Mesothelial cell of epicardium (in vitro differentiated cells): ENCODE measurements around the gene MYOC. TPM values are rescaled to one million over a fixed set of nuclear protein-coding genes. Genes with fewer than 3 reads are reported as not detected.

ENCODE experiments used
- DNase-seq, 2 experiments: peaks; one replicate each; pipeline ENCODE4 v3.0.0; 2021; ENCODE audit warnings: low spot score in 2 of 2; ENCODE audit not compliant: unreplicated experiment in 2 of 2
- H3K27ac Mint-ChIP-seq: 2 replicates; pipeline ENCODE4 v1.8.0; 2021; ENCODE audit warnings: mixed read lengths
- H3K27me3 Mint-ChIP-seq: 2 replicates; pipeline ENCODE4 v1.8.0; 2021; ENCODE audit warnings: low read depth, mixed read lengths
- H3K36me3 Mint-ChIP-seq: 2 replicates; pipeline ENCODE4 v1.8.0; 2021; ENCODE audit warnings: mixed read lengths
- H3K4me1 Mint-ChIP-seq: 2 replicates; pipeline ENCODE4 v1.8.0; 2021; ENCODE audit warnings: mixed read lengths
- H3K4me3 Mint-ChIP-seq: 2 replicates; pipeline ENCODE4 v1.8.0; 2021; ENCODE audit warnings: mild to moderate bottlenecking, moderate library complexity, mixed read lengths
- H3K9me3 Mint-ChIP-seq: 2 replicates; pipeline ENCODE4 v1.8.0; 2021; ENCODE audit warnings: mixed read lengths
- CTCF ChIP-seq: fragments of 200-600 bp; sonication (generic); IDR thresholded peaks from one replicate; pipeline ENCODE4 v1.5.0; 2021; ENCODE audit warnings: antibody characterized with exemption; ENCODE audit not compliant: unreplicated experiment
- total RNA-seq: library from RNA; stranded (reverse); gene quantifications from 3 replicates; pipeline ENCODE4 v1.2.1, GENCODE V29; 2021

The MYOC gene
- total RNA-seq, 1 donor from 2014 or later = 0.29 TPM

- DNase-seq = no peak
- no peak overlapping the region for H3K27ac Mint-ChIP-seq
- peaks cover 4% of the 10 kb centered on the region for H3K4me1 Mint-ChIP-seq
- H3K4me3 Mint-ChIP-seq = no peak overlapping the region
- no peak for TF ChIP-seq CTCF
- no peaks in the 10 kb centered on the region for H3K36me3 Mint-ChIP-seq
- H3K9me3 Mint-ChIP-seq = no peaks in the 10 kb centered on the region
- H3K27me3 Mint-ChIP-seq = peaks cover 6% of the 10 kb centered on the region
Observed at GRCh38 chr1:171637928-171638576, 14.4 kb downstream of the MYOC start.

GRCh38 chr1:171636141-171636540 lies 16.3 kb downstream of the MYOC start:
- Mint-ChIP-seq H3K4me1 (no peaks in the 10 kb centered on the region), H3K9me3 (no peaks in the 10 kb centered on the region), H3K27ac (no peak overlapping the region), H3K4me3 (no peak overlapping the region), H3K27me3 (peaks cover 7% of the 10 kb centered on the region), H3K36me3 (no peaks in the 10 kb centered on the region)
- no peak for TF ChIP-seq CTCF
- no peak for DNase-seq

DNA sequence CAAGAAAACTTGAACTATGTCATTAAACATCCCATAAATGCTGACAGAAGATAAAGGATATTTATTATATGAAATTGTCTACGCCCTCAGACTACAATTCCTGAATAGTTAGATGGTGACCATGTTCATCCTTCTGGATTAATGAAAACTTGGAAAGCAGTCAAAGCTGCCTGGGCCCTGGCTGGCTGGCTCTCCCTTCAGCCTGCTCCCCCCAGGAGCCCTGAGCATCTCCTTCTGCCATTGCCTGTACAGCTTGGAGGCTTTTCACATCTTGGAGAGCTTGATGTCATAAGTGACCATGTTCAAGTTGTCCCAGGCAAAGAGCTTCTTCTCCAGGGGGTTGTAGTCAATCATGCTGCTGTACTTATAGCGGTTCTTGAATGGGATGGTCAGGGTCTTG lies 16.8 kb downstream of the MYOC start:
- no peaks in the 10 kb centered on the region for H3K36me3 Mint-ChIP-seq

DNA sequence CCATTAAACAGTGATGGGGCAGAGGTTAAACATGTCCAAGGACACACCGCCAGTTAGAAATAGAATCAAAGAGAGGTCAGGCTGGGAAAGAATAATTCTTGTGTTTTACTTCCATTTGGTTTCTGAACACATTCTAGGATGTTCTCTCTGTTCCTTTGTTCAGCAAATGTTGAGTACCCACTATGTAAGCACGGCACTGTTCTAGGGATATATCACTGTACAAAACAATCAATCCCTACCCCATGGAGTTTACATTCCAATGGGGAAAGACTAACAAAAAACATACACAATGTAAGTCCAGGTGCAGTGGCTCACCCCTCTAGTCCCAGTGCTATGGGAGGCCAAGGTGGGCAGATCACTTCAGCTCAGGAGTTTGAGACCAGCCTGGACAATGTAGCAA lies 24.3 kb downstream of the MYOC start:
- DNase-seq = no peak
- Mint-ChIP-seq H3K4me3 (no peak overlapping the region), H3K27ac (no peak overlapping the region), H3K27me3 (peaks cover 11% of the 10 kb centered on the region), H3K9me3 (peaks cover 3% of the 10 kb centered on the region), H3K4me1 (no peaks in the 10 kb centered on the region), H3K36me3 (no peaks in the 10 kb centered on the region)
- no peak for TF ChIP-seq CTCF

More for the DNA sequence above, 16.8 kb downstream of the MYOC start:
- DNase-seq = no peak
- peaks cover under 1% of the 10 kb centered on the region for H3K9me3 Mint-ChIP-seq
- no peak overlapping the region for H3K4me3 Mint-ChIP-seq
- H3K27ac Mint-ChIP-seq = no peak overlapping the region
- H3K27me3 Mint-ChIP-seq = peaks cover 7% of the 10 kb centered on the region
- no peaks in the 10 kb centered on the region for H3K4me1 Mint-ChIP-seq
- no peak for TF ChIP-seq CTCF

- H3K4me3 Mint-ChIP-seq = no peak overlapping the region
- no peak for TF ChIP-seq CTCF
- H3K4me1 Mint-ChIP-seq = no peaks in the 10 kb centered on the region
- no peak for DNase-seq
- H3K36me3 Mint-ChIP-seq = no peaks in the 10 kb centered on the region
- H3K9me3 Mint-ChIP-seq = peaks cover 3% of the 10 kb centered on the region
- no peak overlapping the region for H3K27ac Mint-ChIP-seq
- peaks cover 7% of the 10 kb centered on the region for H3K27me3 Mint-ChIP-seq
Observed at GRCh38 chr1:171627020-171627419, 25.5 kb downstream of the MYOC start.

- DNase-seq = no peak
- TF ChIP-seq CTCF = no peak
- no peaks in the 10 kb centered on the region for H3K4me1 Mint-ChIP-seq
- no peaks in the 10 kb centered on the region for H3K9me3 Mint-ChIP-seq
- no peaks in the 10 kb centered on the region for H3K36me3 Mint-ChIP-seq
- H3K27me3 Mint-ChIP-seq = peaks cover 5% of the 10 kb centered on the region
- H3K27ac Mint-ChIP-seq = no peak overlapping the region
- H3K4me3 Mint-ChIP-seq = no peak overlapping the region
Observed at GRCh38 chr1:171625225-171625624, 27.3 kb downstream of the MYOC start.
